ENCODE measurements around the gene LYST. TPM values are rescaled to one million over a fixed set of nuclear protein-coding genes. Genes with fewer than 3 reads are reported as not detected.

Gene LYST
- total RNA-seq, 4 donors from 2014 or later, result 65.1 to 73.5 (median 68.1) TPM

- TF ChIP-seq CTCF (IDR thresholded peaks at IDR 0.05; ENCODE audit: low read depth), result no peak
Measured at GRCh38 chr1:235892202-235892601, 25.5 kb upstream of the LYST start.

GRCh38 chr1:235888119-235888643 is 21.5 kb upstream of the LYST start:
- TF ChIP-seq CTCF (IDR thresholded peaks at IDR 0.05; ENCODE audit: low read depth), result no peak

GRCh38 chr1:235887676-235888075 is 21.0 kb upstream of the LYST start:
- TF ChIP-seq CTCF (IDR thresholded peaks at IDR 0.05; ENCODE audit: low read depth), result no peak

- TF ChIP-seq CTCF (IDR thresholded peaks at IDR 0.05; ENCODE audit: low read depth), result no peak
Measured at GRCh38 chr1:235885655-235886262, 19.1 kb upstream of the LYST start.

GRCh38 chr1:235883261-235883927 is 16.7 kb upstream of the LYST start:
- TF ChIP-seq CTCF (IDR thresholded peaks at IDR 0.05; ENCODE audit: low read depth), result no peak

GRCh38 chr1:235882816-235883215 is 16.1 kb upstream of the LYST start:
- TF ChIP-seq CTCF (IDR thresholded peaks at IDR 0.05; ENCODE audit: low read depth), result no peak

GRCh38 chr1:235881930-235882700 is 15.4 kb upstream of the LYST start:
- no peak for TF ChIP-seq CTCF (IDR thresholded peaks at IDR 0.05; ENCODE audit: low read depth)

Data from subcutaneous adipose tissue (tissue), 4 donors.